Measurements from ENCODE around the gene PNPO. TPM values are rescaled to one million over a fixed set of nuclear protein-coding genes. Genes with fewer than 3 reads are reported as not detected.

The PNPO gene
- total and polyA plus RNA-seq, 2 of the 13 experiments (the other 11 are each of a cell fraction or from before 2014, with no cell fraction given): 47.9 to 63.3 TPM

DNA sequence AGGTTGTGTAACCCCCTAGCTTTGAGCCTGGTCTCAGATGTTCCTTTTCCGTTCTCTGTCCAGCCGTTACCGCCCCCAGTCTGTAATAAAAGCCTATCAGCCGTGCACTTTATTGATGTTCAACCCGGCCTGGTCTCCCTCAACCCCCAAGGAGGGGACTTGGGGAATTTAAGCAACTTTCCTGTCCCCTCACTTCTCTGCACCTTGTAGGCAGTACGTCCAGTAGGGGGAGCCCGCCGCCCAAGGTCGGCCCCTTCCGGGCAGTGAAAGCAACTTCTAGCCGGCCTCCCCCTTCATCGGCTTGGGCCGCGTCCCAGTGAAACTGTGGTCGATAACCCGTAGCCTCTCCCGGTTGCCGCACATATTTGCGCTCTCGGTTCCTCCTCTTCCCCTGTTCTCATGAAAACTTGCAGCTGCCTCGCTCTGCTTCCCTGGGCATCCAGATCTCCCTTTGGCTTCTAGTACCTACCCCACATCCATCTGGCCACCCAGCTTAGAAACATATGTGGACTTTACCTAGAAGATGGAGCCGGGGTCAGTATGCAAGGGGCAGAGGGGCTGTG lies 7.9 kb downstream of the PNPO start (continued):
- no peak for TF ChIP-seq ZNF672 (CRISPR knock-in tag; IDR thresholded peaks at IDR 0.05)
- TF ChIP-seq, protein P1, sequence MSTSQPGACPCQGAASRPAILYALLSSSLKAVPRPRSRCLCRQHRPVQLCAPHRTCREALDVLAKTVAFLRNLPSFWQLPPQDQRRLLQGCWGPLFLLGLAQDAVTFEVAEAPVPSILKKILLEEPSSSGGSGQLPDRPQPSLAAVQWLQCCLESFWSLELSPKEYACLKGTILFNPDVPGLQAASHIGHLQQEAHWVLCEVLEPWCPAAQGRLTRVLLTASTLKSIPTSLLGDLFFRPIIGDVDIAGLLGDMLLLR (CRISPR knock-in tag; IDR thresholded peaks at IDR 0.05): no peak
- no peak for TF ChIP-seq NFE2 (CRISPR knock-in tag; IDR thresholded peaks at IDR 0.05)
- TF ChIP-seq, protein P2, sequence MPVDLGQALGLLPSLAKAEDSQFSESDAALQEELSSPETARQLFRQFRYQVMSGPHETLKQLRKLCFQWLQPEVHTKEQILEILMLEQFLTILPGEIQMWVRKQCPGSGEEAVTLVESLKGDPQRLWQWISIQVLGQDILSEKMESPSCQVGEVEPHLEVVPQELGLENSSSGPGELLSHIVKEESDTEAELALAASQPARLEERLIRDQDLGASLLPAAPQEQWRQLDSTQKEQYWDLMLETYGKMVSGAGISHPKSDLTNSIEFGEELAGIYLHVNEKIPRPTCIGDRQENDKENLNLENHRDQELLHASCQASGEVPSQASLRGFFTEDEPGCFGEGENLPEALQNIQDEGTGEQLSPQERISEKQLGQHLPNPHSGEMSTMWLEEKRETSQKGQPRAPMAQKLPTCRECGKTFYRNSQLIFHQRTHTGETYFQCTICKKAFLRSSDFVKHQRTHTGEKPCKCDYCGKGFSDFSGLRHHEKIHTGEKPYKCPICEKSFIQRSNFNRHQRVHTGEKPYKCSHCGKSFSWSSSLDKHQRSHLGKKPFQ (CRISPR knock-in tag; IDR thresholded peaks at IDR 0.05; ENCODE audit: insufficient replicate concordance): no peak
- TF ChIP-seq ZNF136 (CRISPR knock-in tag; IDR thresholded peaks at IDR 0.05; ENCODE audit: low read depth): no peak
- no peak for TF ChIP-seq GFI1 (CRISPR knock-in tag; IDR thresholded peaks at IDR 0.05; ENCODE audit: borderline replicate concordance)
- TF ChIP-seq ZNF839 (CRISPR knock-in tag; IDR thresholded peaks at IDR 0.05; ENCODE audit: borderline replicate concordance): no peak
- TF ChIP-seq ZNF510 (CRISPR knock-in tag; IDR thresholded peaks at IDR 0.05; ENCODE audit: low read depth): no peak
- no peak for TF ChIP-seq CC2D1A (CRISPR knock-in tag; IDR thresholded peaks at IDR 0.05)
- TF ChIP-seq POLR2AphosphoS2 (IDR thresholded peaks at IDR 0.05; ENCODE audit: low read depth, low read length): no peak
- TF ChIP-seq ZNF230 (CRISPR knock-in tag; IDR thresholded peaks at IDR 0.05): no peak; the same call in 1 of the 2 replicates
- TF ChIP-seq, protein P3, sequence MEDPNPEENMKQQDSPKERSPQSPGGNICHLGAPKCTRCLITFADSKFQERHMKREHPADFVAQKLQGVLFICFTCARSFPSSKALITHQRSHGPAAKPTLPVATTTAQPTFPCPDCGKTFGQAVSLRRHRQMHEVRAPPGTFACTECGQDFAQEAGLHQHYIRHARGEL (CRISPR knock-in tag; IDR thresholded peaks at IDR 0.05): no peak
- TF ChIP-seq ZNF138 (CRISPR knock-in tag; IDR thresholded peaks at IDR 0.05; ENCODE audit: low read depth): no peak
- TF ChIP-seq NCOR1 (IDR thresholded peaks at IDR 0.05; ENCODE audit: borderline replicate concordance, low read length): 0 out of 2 replicates have a peak, but pooled peaks have one; percentile 0
- TF ChIP-seq ATAD3A (CRISPR knock-in tag; IDR thresholded peaks at IDR 0.05): no peak
- TF ChIP-seq FOXO1 (CRISPR knock-in tag; IDR thresholded peaks at IDR 0.05): no peak
- 0 out of 2 replicates have a peak, but pooled peaks have one; percentile 0 for TF ChIP-seq NAIF1 (CRISPR knock-in tag; IDR thresholded peaks at IDR 0.05; ENCODE audit: borderline replicate concordance)
- no peak for TF ChIP-seq STAT5B (CRISPR knock-in tag; IDR thresholded peaks at IDR 0.05)
- no peak for TF ChIP-seq U2AF2 (IDR thresholded peaks at IDR 0.05; ENCODE audit: low read depth, low read length)
- TF ChIP-seq, protein P4, sequence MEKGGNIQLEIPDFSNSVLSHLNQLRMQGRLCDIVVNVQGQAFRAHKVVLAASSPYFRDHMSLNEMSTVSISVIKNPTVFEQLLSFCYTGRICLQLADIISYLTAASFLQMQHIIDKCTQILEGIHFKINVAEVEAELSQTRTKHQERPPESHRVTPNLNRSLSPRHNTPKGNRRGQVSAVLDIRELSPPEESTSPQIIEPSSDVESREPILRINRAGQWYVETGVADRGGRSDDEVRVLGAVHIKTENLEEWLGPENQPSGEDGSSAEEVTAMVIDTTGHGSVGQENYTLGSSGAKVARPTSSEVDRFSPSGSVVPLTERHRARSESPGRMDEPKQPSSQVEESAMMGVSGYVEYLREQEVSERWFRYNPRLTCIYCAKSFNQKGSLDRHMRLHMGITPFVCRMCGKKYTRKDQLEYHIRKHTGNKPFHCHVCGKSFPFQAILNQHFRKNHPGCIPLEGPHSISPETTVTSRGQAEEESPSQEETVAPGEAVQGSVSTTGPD (CRISPR knock-in tag; IDR thresholded peaks at IDR 0.05): no peak
- TF ChIP-seq TBX2 (CRISPR knock-in tag; IDR thresholded peaks at IDR 0.05; ENCODE audit: borderline replicate concordance): 0 out of 2 replicates have a peak, but pooled peaks have one; percentile 19
- TF ChIP-seq NRL (CRISPR knock-in tag; IDR thresholded peaks at IDR 0.05; ENCODE audit: borderline replicate concordance): no peak
- peak; percentile 13; the same call in 1 of the 2 replicates for TF ChIP-seq NR2C2 (CRISPR knock-in tag; IDR thresholded peaks at IDR 0.05; ENCODE audit: borderline replicate concordance)
- TF ChIP-seq, protein P5, sequence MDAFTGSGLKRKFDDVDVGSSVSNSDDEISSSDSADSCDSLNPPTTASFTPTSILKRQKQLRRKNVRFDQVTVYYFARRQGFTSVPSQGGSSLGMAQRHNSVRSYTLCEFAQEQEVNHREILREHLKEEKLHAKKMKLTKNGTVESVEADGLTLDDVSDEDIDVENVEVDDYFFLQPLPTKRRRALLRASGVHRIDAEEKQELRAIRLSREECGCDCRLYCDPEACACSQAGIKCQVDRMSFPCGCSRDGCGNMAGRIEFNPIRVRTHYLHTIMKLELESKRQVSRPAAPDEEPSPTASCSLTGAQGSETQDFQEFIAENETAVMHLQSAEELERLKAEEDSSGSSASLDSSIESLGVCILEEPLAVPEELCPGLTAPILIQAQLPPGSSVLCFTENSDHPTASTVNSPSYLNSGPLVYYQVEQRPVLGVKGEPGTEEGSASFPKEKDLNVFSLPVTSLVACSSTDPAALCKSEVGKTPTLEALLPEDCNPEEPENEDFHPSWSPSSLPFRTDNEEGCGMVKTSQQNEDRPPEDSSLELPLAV (CRISPR knock-in tag; conservative IDR thresholded peaks at IDR 0.05; ENCODE audit: low read depth): no peak
- TF ChIP-seq SRSF1 (optimal IDR thresholded peaks at IDR 0.05; ENCODE audit: low read depth, low read length): no peak
